GM19351 (cell line): ENCODE measurements around the gene LYZL2.
"Not testable (repeated sequence)": the region's sequence is repeated elsewhere in the genome, so short reads cannot be mapped to it uniquely, and the experiment has no call there.

Experiments used
- ATAC-seq: cut with Tn5 transposase; IDR thresholded peaks from one replicate; pipeline ENCODE4 v1.9.1; 2021; ENCODE audit warnings: mild to moderate bottlenecking, moderate library complexity; ENCODE audit not compliant: unreplicated experiment

LYZL2 gene

GRCh38 chr10:30596013-30596412 lies 33.5 kb downstream of the LYZL2 start:
- no peak for ATAC-seq

DNA sequence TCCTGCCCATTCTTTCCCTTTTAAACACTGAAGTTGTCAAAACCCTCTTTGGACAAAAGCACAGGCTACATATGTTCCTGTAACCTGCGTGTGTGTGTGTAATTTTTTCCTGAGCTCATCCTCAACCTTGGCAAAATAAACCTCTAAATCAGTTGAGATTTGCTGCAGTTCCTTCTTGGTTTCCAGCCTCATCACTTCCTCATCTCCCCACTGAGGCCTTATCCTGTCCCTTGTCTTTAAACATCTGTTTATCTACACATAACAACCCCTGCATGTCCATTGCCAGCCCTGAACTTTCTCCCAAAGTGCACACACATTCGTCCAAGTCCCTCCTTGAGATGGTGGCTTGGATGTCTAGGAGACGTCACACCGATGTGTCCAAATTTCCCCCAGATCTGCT lies 35.5 kb downstream of the LYZL2 start:
- ATAC-seq = no peak

- ATAC-seq = not testable (repeated sequence)
These were observed 36.8 kb downstream of the LYZL2 start for GRCh38 chr10:30592770-30593169.

DNA sequence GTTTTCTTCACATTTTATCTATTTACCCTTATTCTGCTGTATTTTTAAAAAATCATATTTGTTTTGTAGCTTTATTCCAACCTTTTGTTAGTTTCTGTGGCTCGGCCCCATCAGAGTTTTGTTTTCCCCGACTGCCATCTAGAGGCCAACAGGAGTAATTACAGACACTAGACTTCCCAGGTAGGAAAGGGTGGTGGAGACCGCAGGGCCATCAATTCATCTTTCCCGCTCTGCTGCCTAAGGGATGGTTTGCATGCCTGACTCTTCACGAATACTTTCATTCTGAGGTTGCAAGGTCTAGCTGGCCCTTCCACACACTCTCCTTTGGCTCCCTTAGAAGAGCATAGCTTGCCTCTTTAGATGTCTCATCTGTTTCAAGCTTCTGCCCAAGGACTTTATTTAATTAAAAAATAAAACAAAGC lies 38.3 kb downstream of the LYZL2 start:
- ATAC-seq = no peak

GRCh38 chr10:30589441-30589840 lies 40.1 kb downstream of the LYZL2 start:
- ATAC-seq = no peak

DNA sequence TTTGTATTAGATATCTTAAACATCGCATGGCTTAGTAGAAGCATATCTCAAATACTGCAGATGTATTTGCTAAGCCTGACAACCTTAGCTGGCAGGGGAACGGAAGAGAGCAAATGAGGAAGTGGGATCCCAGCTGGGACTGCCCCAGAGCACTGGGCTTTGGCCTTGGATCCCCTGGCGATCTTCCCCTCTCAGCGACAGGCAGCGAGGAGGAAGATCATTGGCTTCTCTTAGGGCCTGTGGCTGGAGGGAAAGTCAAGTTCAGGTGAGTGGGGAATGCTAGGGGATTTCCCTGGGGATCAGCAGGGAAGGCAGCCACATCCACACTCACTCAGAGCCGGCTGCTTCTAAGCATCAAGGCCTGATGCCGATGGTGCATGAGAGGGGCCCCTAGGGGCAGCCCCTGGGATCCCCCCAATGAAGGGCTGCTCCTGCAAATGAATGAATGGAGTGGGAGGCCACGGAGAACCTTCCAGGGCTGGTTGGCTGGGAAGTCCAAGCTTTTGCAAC lies 42.0 kb downstream of the LYZL2 start:
- ATAC-seq = peak; percentile 83

GRCh38 chr10:30586828-30587227 lies 42.7 kb downstream of the LYZL2 start:
- no peak for ATAC-seq

GRCh38 chr10:30583778-30584415 lies 45.7 kb downstream of the LYZL2 start:
- peak; percentile 45 for ATAC-seq

DNA sequence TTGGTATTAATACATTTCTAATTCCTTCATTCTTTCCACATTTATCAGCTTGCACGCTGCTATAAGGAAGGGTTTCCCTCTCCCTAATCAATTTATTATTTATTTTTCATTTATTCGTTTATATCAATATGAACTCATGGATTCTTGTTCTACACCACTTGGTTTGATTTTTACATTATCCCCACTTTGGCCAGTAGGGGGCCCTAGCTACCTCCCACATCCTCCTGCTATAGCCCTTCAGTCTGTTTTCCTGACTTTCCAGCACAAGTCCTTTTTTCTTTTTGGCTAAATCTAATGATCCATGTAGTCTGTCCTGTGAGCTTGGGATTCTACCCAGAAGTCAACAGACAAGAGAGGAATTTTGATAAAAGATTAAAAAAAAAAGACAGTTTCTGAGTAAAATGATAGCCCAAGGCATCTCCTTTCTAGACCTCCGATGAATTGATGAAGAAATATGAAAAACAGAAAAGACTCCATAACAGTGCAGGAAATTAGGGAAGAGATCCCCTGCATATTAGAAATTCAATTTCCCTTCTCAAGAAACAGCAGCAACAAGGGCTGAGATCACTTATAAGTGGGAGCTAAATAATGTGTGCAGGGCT lies 47.7 kb downstream of the LYZL2 start:
- ATAC-seq = no peak

GRCh38 chr10:30580676-30581075 lies 48.9 kb downstream of the LYZL2 start:
- ATAC-seq = no peak

GRCh38 chr10:30580241-30580640 lies 49.3 kb downstream of the LYZL2 start:
- ATAC-seq = no peak

GRCh38 chr10:30579574-30579973 lies 50.0 kb downstream of the LYZL2 start:
- no peak for ATAC-seq

DNA sequence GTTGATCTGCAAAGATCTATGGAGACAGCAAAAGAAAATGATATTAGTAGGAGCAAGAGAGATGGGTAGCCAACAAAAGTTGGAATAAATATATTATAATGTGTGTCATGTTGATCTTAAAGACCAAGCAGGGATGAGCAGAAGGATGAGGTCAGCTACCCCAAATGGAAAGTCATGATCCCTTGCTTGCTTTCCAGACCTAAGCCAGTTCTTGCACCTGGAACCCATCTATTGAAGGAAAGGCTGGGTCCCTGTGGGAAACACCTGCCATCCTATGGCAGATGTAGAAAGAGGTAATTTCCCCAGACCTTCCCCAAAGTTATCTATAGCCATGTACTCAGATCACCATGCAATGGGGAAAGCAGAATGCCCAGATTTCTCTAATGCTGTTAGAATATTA lies 52.5 kb downstream of the LYZL2 start:
- no peak for ATAC-seq

- ATAC-seq = no peak
These were observed 52.9 kb downstream of the LYZL2 start for GRCh38 chr10:30576641-30577040.

DNA sequence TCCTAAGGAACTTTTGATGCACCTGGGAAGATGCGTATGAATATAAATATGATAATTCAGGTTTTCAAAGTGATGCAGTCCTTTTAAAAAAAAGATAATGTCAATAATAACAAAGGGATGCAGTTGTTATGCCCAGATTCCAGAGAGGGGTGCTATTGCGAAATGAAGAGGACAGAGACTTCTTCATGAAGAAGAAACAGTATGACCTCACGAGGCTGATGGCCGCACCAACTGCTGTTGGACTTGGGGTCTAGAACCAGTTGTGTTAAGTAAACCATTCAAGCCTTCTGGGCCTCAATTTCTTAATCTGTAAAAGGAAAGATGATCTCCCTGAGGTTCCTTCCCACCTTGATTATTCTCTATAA lies 55.1 kb downstream of the LYZL2 start:
- ATAC-seq = no peak

GRCh38 chr10:30573721-30574431 lies 55.7 kb downstream of the LYZL2 start:
- ATAC-seq = no peak

DNA sequence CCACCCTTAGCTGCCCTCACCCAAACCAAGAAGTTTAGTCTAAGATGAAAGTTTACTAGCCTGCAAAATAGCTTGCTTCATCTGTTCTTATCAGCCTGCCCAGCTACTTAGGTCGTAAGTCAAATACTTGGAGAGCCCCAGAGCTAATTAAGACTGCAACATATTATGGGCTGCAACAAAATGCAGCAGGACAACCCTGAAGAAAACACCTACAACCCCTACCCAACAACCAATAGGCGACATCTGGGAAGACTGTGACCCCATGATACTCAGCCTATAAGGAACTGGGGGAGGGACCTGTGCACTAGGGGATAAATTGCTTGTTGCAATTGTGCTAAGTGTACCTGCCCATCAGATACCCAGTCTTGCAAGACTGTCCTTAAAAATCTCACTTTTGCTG lies 64.1 kb downstream of the LYZL2 start:
- no peak for ATAC-seq

- ATAC-seq = no peak
These were observed 66.8 kb downstream of the LYZL2 start for GRCh38 chr10:30562787-30563186.
